H9 (cell line): ENCODE results near the gene FBLN2. TPM values are rescaled to one million over a fixed set of nuclear protein-coding genes. Genes with fewer than 3 reads are reported as not detected.

Source experiments
- DNase-seq: peaks from one replicate; pipeline ENCODE4 v3.0.0-alpha.2; 2017
- H2AFZ ChIP-seq: one replicate; pipeline ENCODE4 v1.6.1; 2013; ENCODE audit warnings: mild to moderate bottlenecking, low read length, control low read depth, moderate library complexity
- H2AK5ac ChIP-seq: 2 replicates; pipeline ENCODE4 v1.6.1; 2013; ENCODE audit warnings: low read length, control low read depth, mixed read lengths; ENCODE audit not compliant: insufficient read length
- H2BK120ac ChIP-seq: one replicate; pipeline ENCODE4 v1.6.1; 2013; ENCODE audit warnings: low read depth, mild to moderate bottlenecking, low read length, control low read depth, inconsistent platforms; ENCODE audit not compliant: poor library complexity, severe bottlenecking
- H2BK12ac ChIP-seq: 2 replicates; pipeline ENCODE4 v1.6.1; 2013; ENCODE audit warnings: low read length, control low read depth, mixed read lengths, low read depth; ENCODE audit not compliant: insufficient read length
- H2BK15ac ChIP-seq: 2 replicates; pipeline ENCODE4 v1.6.1; 2013; ENCODE audit warnings: low read depth, low read length, control low read depth
- H2BK20ac ChIP-seq: one replicate; pipeline ENCODE4 v1.6.1; 2013; ENCODE audit warnings: low read depth, mild to moderate bottlenecking, low read length, control low read depth, inconsistent platforms; ENCODE audit not compliant: poor library complexity, severe bottlenecking
- H2BK5ac ChIP-seq: 2 replicates; pipeline ENCODE4 v1.6.1; 2013; ENCODE audit warnings: low read length, control low read depth, mixed read lengths; ENCODE audit not compliant: insufficient read length
- H3K14ac ChIP-seq: 2 replicates; pipeline ENCODE4 v1.6.1; 2013; ENCODE audit warnings: low read length, control low read depth; ENCODE audit not compliant: insufficient read depth
- H3K18ac ChIP-seq: 2 replicates; pipeline ENCODE4 v1.6.1; 2013; ENCODE audit warnings: low read depth, mild to moderate bottlenecking, mixed read lengths, low read length, control low read depth; ENCODE audit not compliant: insufficient read length
- H3K23ac ChIP-seq: 2 replicates; pipeline ENCODE4 v1.6.1; 2013; ENCODE audit warnings: low read length, control low read depth, mixed read lengths, low read depth; ENCODE audit not compliant: insufficient read length
- H3K23me2 ChIP-seq: 2 replicates; pipeline ENCODE4 v1.6.1; 2013; ENCODE audit warnings: low read depth, mild to moderate bottlenecking, mixed read lengths, low read length, control low read depth; ENCODE audit not compliant: insufficient read length, poor library complexity, severe bottlenecking
- H3K27ac ChIP-seq: 2 replicates; pipeline ENCODE4 v1.5.1; 2013; ENCODE audit warnings: low read length, control low read depth, mixed read lengths, low read depth; ENCODE audit not compliant: insufficient read length
- H3K27me3 ChIP-seq: 2 replicates; pipeline ENCODE4 v1.6.1; 2013; ENCODE audit warnings: low read length, control low read depth, inconsistent platforms; ENCODE audit not compliant: insufficient read depth
- H3K4ac ChIP-seq: 2 replicates; pipeline ENCODE4 v1.6.1; 2013; ENCODE audit warnings: low read depth, mild to moderate bottlenecking, control low read depth, inconsistent platforms, low read length, moderate library complexity
- H3K4me1 ChIP-seq: 2 replicates; pipeline ENCODE4 v1.6.1; 2013; ENCODE audit warnings: low read length, control low read depth, inconsistent platforms; ENCODE audit not compliant: insufficient read depth
- H3K4me2 ChIP-seq: 2 replicates; pipeline ENCODE4 v1.6.1; 2013; ENCODE audit warnings: low read length, control low read depth, mixed read lengths; ENCODE audit not compliant: insufficient read length, insufficient read depth
- H3K56ac ChIP-seq: 2 replicates; pipeline ENCODE4 v1.6.1; 2013; ENCODE audit warnings: low read depth, mild to moderate bottlenecking, mixed read lengths, low read length, control low read depth; ENCODE audit not compliant: insufficient read length
- H3K79me1 ChIP-seq: 2 replicates; pipeline ENCODE4 v1.6.1; 2013; ENCODE audit warnings: low read depth, mild to moderate bottlenecking, moderate library complexity, low read length, control low read depth, inconsistent platforms; ENCODE audit not compliant: insufficient read depth, poor library complexity, severe bottlenecking
- H3K79me2 ChIP-seq: 2 replicates; pipeline ENCODE4 v1.6.1; 2013; ENCODE audit warnings: low read length, control low read depth, inconsistent platforms; ENCODE audit not compliant: insufficient read depth
- H3K9ac ChIP-seq: 2 replicates; pipeline ENCODE4 v1.6.1; 2013; ENCODE audit warnings: low read length, control low read depth, mixed read lengths; ENCODE audit not compliant: insufficient read length; ENCODE audit errors: extremely low read depth
- H3K9me3 ChIP-seq: one replicate; pipeline ENCODE4 v1.6.1; 2013; ENCODE audit warnings: low read depth, low read length, inconsistent platforms; ENCODE audit not compliant: control insufficient read depth
- H3T11ph ChIP-seq: one replicate; pipeline ENCODE4 v1.6.1; 2013; ENCODE audit warnings: mild to moderate bottlenecking, low read length, control low read depth, inconsistent platforms
- H4K20me1 ChIP-seq: one replicate; pipeline ENCODE4 v1.6.1; 2013; ENCODE audit not compliant: control insufficient read depth, insufficient read length, insufficient read depth
- H4K5ac ChIP-seq: 2 replicates; pipeline ENCODE4 v1.6.1; 2013; ENCODE audit warnings: low read depth, mild to moderate bottlenecking, mixed read lengths, low read length, control low read depth; ENCODE audit not compliant: insufficient read length
- H4K8ac ChIP-seq: replicated peaks from 2 replicates; pipeline ENCODE4 v1.6.1; 2013; ENCODE audit warnings: low read length, control low read depth, mixed read lengths, low read depth; ENCODE audit not compliant: insufficient read length
- H4K91ac ChIP-seq: 2 replicates; pipeline ENCODE4 v1.6.1; 2013; ENCODE audit warnings: low read depth, mild to moderate bottlenecking, moderate library complexity, mixed read lengths, low read length, control low read depth; ENCODE audit not compliant: insufficient read length
- H3K27ac Mint-ChIP-seq, 3 experiments: 2 replicates in 2 of 3; 3 replicates in 1 of 3; pipeline ENCODE4 v1.8.0; 2020 to 2021; ENCODE audit warnings: mixed read lengths in 3 of 3, mild to moderate bottlenecking in 1 of 3, moderate library complexity in 1 of 3
- H3K27me3 Mint-ChIP-seq: 2 replicates; pipeline ENCODE4 v1.8.0; 2021; ENCODE audit warnings: low read depth, mild to moderate bottlenecking, moderate library complexity, mixed read lengths
- H3K36me3 Mint-ChIP-seq, 3 experiments: 2 replicates in 2 of 3; 3 replicates in 1 of 3; pipeline ENCODE4 v1.8.0; 2020 to 2021; ENCODE audit warnings: low read depth in 3 of 3, mixed read lengths in 3 of 3; ENCODE audit not compliant: insufficient read depth in 1 of 3
- H3K4me1 Mint-ChIP-seq, 2 experiments: 2 replicates each; pipeline ENCODE4 v1.8.0; 2020; ENCODE audit warnings: mixed read lengths in 2 of 2
- H3K4me3 Mint-ChIP-seq, 2 experiments: 2 replicates in 1 of 2; 3 replicates in 1 of 2; pipeline ENCODE4 v1.8.0; 2020 to 2021; ENCODE audit warnings: mild to moderate bottlenecking in 2 of 2, mixed read lengths in 2 of 2, moderate library complexity in 1 of 2
- H3K9me3 Mint-ChIP-seq, 2 experiments: 2 replicates in 1 of 2; 3 replicates in 1 of 2; pipeline ENCODE4 v1.8.0; 2020; ENCODE audit warnings: mild to moderate bottlenecking in 2 of 2, mixed read lengths in 2 of 2, moderate library complexity in 1 of 2
- CTCF ChIP-seq: fragments of 200-600 bp; sonication (generic); conservative IDR thresholded peaks from 3 replicates; pipeline ENCODE4 v1.8.0; 2021; ENCODE audit warnings: antibody characterized with exemption, mild to moderate bottlenecking
- WGBS: extraction: QIAGEN DNeasy Blood & Tissue Kit; methylation state at CpG from one replicate; pipeline ENCODE4 v1.1.7; 2013; ENCODE audit warnings: missing lambda C conversion rate, low lambda C conversion rate, mixed read lengths; ENCODE audit not compliant: insufficient read length; ENCODE audit errors: extremely low coverage; 5-methylcytosine and 5-hydroxymethylcytosine counted together
- total RNA-seq: library from RNA; stranded (reverse); gene quantifications from 2 replicates; pipeline ENCODE4 v1.2.1, GENCODE V29; 2021

The FBLN2 gene
- total RNA-seq, 1 experiment from 2014 or later = 11.8 TPM

- H2BK12ac ChIP-seq = no peak overlapping the region
- H3K4me2 ChIP-seq = no peak overlapping the region
- no peak overlapping the region for H3K23ac ChIP-seq
- H3K56ac ChIP-seq = no peak overlapping the region
- Mint-ChIP-seq H3K27me3 (peaks cover 10% of the 10 kb centered on the region), H3K4me1 (peaks cover 10 to 18% of the 10 kb centered on the region in 2 experiments), H3K9me3 (peaks cover 0 to 6% of the 10 kb centered on the region in 2 experiments; a peak in 3 of 5 replicates), H3K27ac (no peak overlapping the region), H3K36me3 (peaks cover 0 to 2% (median 0%) of the 10 kb centered on the region in 3 experiments; a peak in 2 of 7 replicates), H3K4me3 (no peak overlapping the region)
- no peaks in the 10 kb centered on the region for H3K79me2 ChIP-seq
- H2AFZ ChIP-seq = no peak overlapping the region
- no peak overlapping the region for H2BK5ac ChIP-seq
- H3K23me2 ChIP-seq = no peaks in the 10 kb centered on the region
- no peak overlapping the region for H3K4ac ChIP-seq
- H3K27me3 ChIP-seq = no peaks in the 10 kb centered on the region
- no peak overlapping the region for H3K18ac ChIP-seq
- no CpG with 5 or more reads among the region's 6 CpGs for WGBS
- TF ChIP-seq CTCF = no peak
- H3K27ac ChIP-seq = no peak overlapping the region
- H3K4me1 ChIP-seq = peaks cover 3% of the 10 kb centered on the region; the same call in 1 of the 2 replicates
- H2BK15ac ChIP-seq = no peak overlapping the region
- H4K91ac ChIP-seq = no peak overlapping the region
- H3K9me3 ChIP-seq = no peaks in the 10 kb centered on the region
- no peak overlapping the region for H2AK5ac ChIP-seq
- no peak overlapping the region for H4K5ac ChIP-seq
- no peak overlapping the region for H4K8ac ChIP-seq
- no peak overlapping the region for H2BK120ac ChIP-seq
- H3T11ph ChIP-seq = no peak overlapping the region
- no peak for DNase-seq
- no peaks in the 10 kb centered on the region for H4K20me1 ChIP-seq
- H3K14ac ChIP-seq = no peak overlapping the region
- no peak overlapping the region for H2BK20ac ChIP-seq
- H3K9ac ChIP-seq = no peak overlapping the region
- H3K79me1 ChIP-seq = no peaks in the 10 kb centered on the region
Measured at GRCh38 chr3:13537909-13538296, 11.0 kb upstream of the FBLN2 start.
